IMR-90 (cell line): Measurements from ENCODE around the gene CLPTM1. TPM values are rescaled to one million over a fixed set of nuclear protein-coding genes. Genes with fewer than 3 reads are reported as not detected.

Experiments
- ATAC-seq: fragments of 200-7000 bp; cut with Tn5 transposase; 2 replicates; pipeline ENCODE4 v1.9.1; 2020; ENCODE audit warnings: low read depth, mild to moderate bottlenecking, moderate library complexity
- BruUV-seq: library from RNA; stranded (reverse); fragments of 400-500 nt; replicated peaks from 2 replicates; lab custom pipeline; 2021; lab: Mats Ljungman, UMichigan
- CTCF ChIA-PET: fragments of 300-600 bp; formaldehyde crosslinking; extraction: SDS; loops from one replicate; lab custom pipeline; 2021; ENCODE audit warnings: antibody characterized with exemption; lab: Yijun Ruan, JAX
- POLR2A ChIA-PET: fragments of 300-600 bp; sonication (Branson Sonifier 250); formaldehyde crosslinking; loops from one replicate; lab custom pipeline; 2022; ENCODE audit warnings: antibody characterized with exemption; ENCODE audit not compliant: unreplicated experiment; lab: Charles Lee
- DNase-seq: peaks from one replicate; pipeline ENCODE4 v3.0.0; 2013
- H2AFZ ChIP-seq: replicated peaks from 2 replicates; pipeline ENCODE3; 2013; ENCODE audit warnings: low read length, mild to moderate bottlenecking; ENCODE audit not compliant: poor library complexity
- H2AK5ac ChIP-seq: 2 replicates; pipeline ENCODE4 v1.6.1; 2013; ENCODE audit warnings: low read depth, low read length, inconsistent platforms
- H2AK9ac ChIP-seq: replicated peaks from 2 replicates; pipeline ENCODE3; 2013; ENCODE audit warnings: mild to moderate bottlenecking, low read depth, low read length, moderate library complexity; ENCODE audit not compliant: poor library complexity
- H2BK120ac ChIP-seq: 2 replicates; pipeline ENCODE4 v1.6.1; 2013; ENCODE audit warnings: low read depth, low read length, inconsistent platforms
- H2BK15ac ChIP-seq: 3 replicates; pipeline ENCODE4 v1.6.1; 2013; ENCODE audit warnings: low read depth, low read length, inconsistent platforms
- H2BK20ac ChIP-seq: 2 replicates; pipeline ENCODE4 v1.6.1; 2013; ENCODE audit warnings: low read depth, mild to moderate bottlenecking, inconsistent platforms, low read length, moderate library complexity
- H2BK5ac ChIP-seq: 2 replicates; pipeline ENCODE4 v1.6.1; 2013; ENCODE audit warnings: mild to moderate bottlenecking, low read depth, low read length, inconsistent platforms; ENCODE audit not compliant: poor library complexity, severe bottlenecking
- H3K14ac ChIP-seq: replicated peaks from 2 replicates; pipeline ENCODE4 v1.6.1; 2013; ENCODE audit warnings: low read depth, low read length, inconsistent platforms
- H3K18ac ChIP-seq: 2 replicates; pipeline ENCODE4 v1.6.1; 2013; ENCODE audit warnings: low read depth, low read length, control low read depth
- H3K23ac ChIP-seq: 2 replicates; pipeline ENCODE4 v1.6.1; 2013; ENCODE audit warnings: low read depth, low read length, inconsistent platforms
- H3K27ac ChIP-seq: 2 replicates; pipeline ENCODE4 v1.5.1; 2013; ENCODE audit warnings: mild to moderate bottlenecking, control low read depth, low read length; ENCODE audit not compliant: insufficient read depth
- H3K27me3 ChIP-seq: 2 replicates; pipeline ENCODE4 v1.6.1; 2013; ENCODE audit warnings: low read length; ENCODE audit not compliant: control insufficient read depth, insufficient read depth
- H3K36me3 ChIP-seq: 2 replicates; pipeline ENCODE4 v1.6.1; 2013; ENCODE audit warnings: low read length, mixed read lengths; ENCODE audit not compliant: control insufficient read depth, insufficient read depth
- H3K4ac ChIP-seq: 2 replicates; pipeline ENCODE4 v1.6.1; 2013; ENCODE audit warnings: low read depth, low read length, inconsistent platforms
- H3K4me1 ChIP-seq: 2 replicates; pipeline ENCODE4 v1.6.1; 2013; ENCODE audit warnings: low read length, mixed read lengths; ENCODE audit not compliant: control insufficient read depth, insufficient read depth
- H3K4me2 ChIP-seq: 2 replicates; pipeline ENCODE4 v1.6.1; 2013; ENCODE audit warnings: low read depth, mild to moderate bottlenecking, control low read depth, low read length, moderate library complexity
- H3K4me3 ChIP-seq: 2 replicates; pipeline ENCODE4 v1.5.1; 2013; ENCODE audit warnings: low read depth, mild to moderate bottlenecking, control low read depth, low read length, moderate library complexity; ENCODE audit not compliant: insufficient read depth
- H3K56ac ChIP-seq: 2 replicates; pipeline ENCODE4 v1.6.1; 2013; ENCODE audit warnings: low read length, inconsistent platforms; ENCODE audit not compliant: insufficient read depth; ENCODE audit errors: extremely low read depth
- H3K79me1 ChIP-seq, 2 experiments: 2 replicates each; pipeline ENCODE4 v1.6.1; 2013; ENCODE audit warnings: low read length in 2 of 2, inconsistent platforms in 1 of 2, low read depth in 1 of 2
- H3K9ac ChIP-seq: 2 replicates; pipeline ENCODE4 v1.6.1; 2013; ENCODE audit warnings: low read depth, low read length, control low read depth
- H3K9me1 ChIP-seq: 2 replicates; pipeline ENCODE4 v1.6.1; 2013; ENCODE audit warnings: low read length, inconsistent platforms; ENCODE audit not compliant: insufficient read depth
- H3K9me3 ChIP-seq: 2 replicates; pipeline ENCODE4 v1.6.1; 2013; ENCODE audit warnings: low read length; ENCODE audit not compliant: control insufficient read depth, insufficient read depth
- H4K20me1 ChIP-seq: 2 replicates; pipeline ENCODE4 v1.6.1; 2013; ENCODE audit warnings: low read length, inconsistent platforms; ENCODE audit not compliant: insufficient read depth
- H4K5ac ChIP-seq: 2 replicates; pipeline ENCODE4 v1.6.1; 2013; ENCODE audit warnings: mild to moderate bottlenecking, low read depth, low read length, control low read depth
- H4K8ac ChIP-seq, 2 experiments: 2 replicates each; pipeline ENCODE4 v1.6.1; 2013; ENCODE audit warnings: low read depth in 2 of 2, low read length in 2 of 2, control low read depth in 1 of 2, inconsistent platforms in 1 of 2
- H4K91ac ChIP-seq: 2 replicates; pipeline ENCODE4 v1.6.1; 2013; ENCODE audit warnings: low read depth, low read length, inconsistent platforms; ENCODE audit not compliant: insufficient read depth
- CEBPB ChIP-seq: IDR thresholded peaks from 2 replicates; pipeline ENCODE4 v1.6.1; 2012; ENCODE audit warnings: low read depth, low read length, improper control_type of control experiment
- RAD21 ChIP-seq: IDR thresholded peaks from 2 replicates; pipeline ENCODE4 v1.6.1; 2012; ENCODE audit warnings: low read length, improper control_type of control experiment
- USF2 ChIP-seq: fragments of 150-350 bp; IDR thresholded peaks from 2 replicates; pipeline ENCODE4 v1.6.1; 2017; ENCODE audit warnings: mild to moderate bottlenecking, antibody characterized with exemption, low read length, low read depth
- WGBS, 2 experiments: methylation state at CpG; one replicate each; pipeline versions ENCODE4 v1.1.5 to v1.1.7; 2013; ENCODE audit warnings: missing lambda C conversion rate in 2 of 2; ENCODE audit not compliant: insufficient read length in 1 of 2; ENCODE audit errors: extremely low coverage in 2 of 2; 5-methylcytosine and 5-hydroxymethylcytosine counted together
- dilution Hi-C: fragments of 300-500 bp; cut with HindIII; formaldehyde crosslinking; loops from one replicate; pipeline ENCODE4 v1.14.3; 2018; ENCODE audit warnings: low sequenced_read_pairs; ENCODE audit not compliant: unreplicated experiment
- in situ Hi-C: fragments of 300-500 bp; cut with MboI; formaldehyde crosslinking; loops from 3 replicates; pipeline ENCODE4 v1.14.3; 2019; ENCODE audit warnings: low sequenced_read_pairs, inconsistent platforms, mixed read lengths
- intact Hi-C: fragments of 100-400 bp; cut with micrococcal nuclease; formaldehyde crosslinking; loops from 2 replicates; pipeline ENCODE4 v1.10.0; 2022
- polyA plus RNA-seq, 3 experiments: library from polyadenylated mRNA; depleted of rRNA; stranded (reverse); fragments of >200 nt; gene quantifications; 2 replicates each; pipeline ENCODE4 v1.2.3, GENCODE V29; 2012; ENCODE audit warnings: low replicate concordance in 1 of 3
- total RNA-seq: library from RNA; depleted of rRNA; stranded (reverse); fragments of >200 nt; gene quantifications from 2 replicates; pipeline ENCODE4 v1.2.3, GENCODE V29; 2012

Gene CLPTM1
- total and polyA plus RNA-seq, 2 of the 4 experiments (the other 2 are of a cell fraction): 23.8 to 88.8 TPM

- CTCF ChIA-PET: interaction anchor here (0.6 kb wide), 1 partner anchor 13 kb away, joined by 3 read pairs; no protein-coding TSS in a partner anchor
- Histone ChIP-seq H3K56ac (no peak overlapping the region), H3K9ac (no peak overlapping the region), H3K79me1 (0 out of 4 replicates have a peak, but pooled peaks cover 0 to 3% of the 10 kb centered on the region in 2 experiments), H3K23ac (no peak overlapping the region), H2AK5ac (no peak overlapping the region), H2BK20ac (no peak overlapping the region), H3K4me3 (no peak overlapping the region), H3K4me2 (no peak overlapping the region), H3K9me1 (no peaks in the 10 kb centered on the region), H2AFZ (no peak overlapping the region), H2AK9ac (no peak overlapping the region), H3K27me3 (no peaks in the 10 kb centered on the region), H3K9me3 (no peaks in the 10 kb centered on the region), H2BK5ac (no peak overlapping the region), H3K14ac (no peak overlapping the region), H3K36me3 (peaks cover 18% of the 10 kb centered on the region), H3K4ac (no peak overlapping the region), H4K91ac (no peak overlapping the region), H4K5ac (no peak overlapping the region), H2BK120ac (no peak overlapping the region), H3K27ac (no peak overlapping the region), H4K20me1 (no peaks in the 10 kb centered on the region), H3K4me1 (no peaks in the 10 kb centered on the region), H2BK15ac (no peak overlapping the region), H4K8ac (no peak overlapping the region), H3K18ac (no peak overlapping the region)
- TF ChIP-seq USF2: no peak
- no peak for TF ChIP-seq RAD21
- TF ChIP-seq CEBPB: no peak
- intact Hi-C loops (no loop called here), dilution Hi-C loops (no loop called here), in situ Hi-C loops (no loop called here)
- no peak for ATAC-seq
- no TSS peak for BruUV-seq
- no CpG with 5 or more reads among the region's 4 CpGs for WGBS, 2 experiments
- POLR2A ChIA-PET: no interaction called here
- DNase-seq: no peak
These were observed 67.9 kb downstream of the CLPTM1 start for GRCh38 chr19:45023048-45023447.
